OCI-LY1 (cell line): Measurements from ENCODE around the gene AIF1.

Experiments used
- H2AFZ ChIP-seq: fragments of 200-600 bp; sonication (generic), shearing (Covaris generic); 2 replicates; pipeline ENCODE4 v1.6.0; 2014; ENCODE audit warnings: antibody characterized with exemption, mild to moderate bottlenecking, low read length
- H3F3A ChIP-seq: fragments of 200-600 bp; sonication (generic), shearing (Covaris generic); 2 replicates; pipeline ENCODE4 v1.6.0; 2014; ENCODE audit warnings: mild to moderate bottlenecking, antibody characterized with exemption, low read length, moderate library complexity; ENCODE audit not compliant: insufficient read depth
- H3K27ac ChIP-seq: fragments of 200-600 bp; sonication (generic); 2 replicates; pipeline ENCODE4 v1.5.1; 2014; ENCODE audit warnings: low read length, mixed run types, mild to moderate bottlenecking, low read depth; ENCODE audit not compliant: poor library complexity, severe bottlenecking
- H3K27me3 ChIP-seq: fragments of 200-600 bp; sonication (generic); 2 replicates; pipeline ENCODE4 v1.6.0; 2014; ENCODE audit warnings: antibody characterized with exemption, mild to moderate bottlenecking, low read length, moderate library complexity; ENCODE audit not compliant: insufficient read depth
- H3K36me3 ChIP-seq: fragments of 200-600 bp; sonication (generic); 2 replicates; pipeline ENCODE4 v1.6.1; 2014; ENCODE audit warnings: mild to moderate bottlenecking, antibody characterized with exemption, low read length, moderate library complexity, mixed read lengths; ENCODE audit not compliant: insufficient read depth
- H3K4me1 ChIP-seq: fragments of 200-600 bp; sonication (generic); 2 replicates; pipeline ENCODE4 v1.5.1; 2014; ENCODE audit warnings: mild to moderate bottlenecking, low read length, moderate library complexity; ENCODE audit not compliant: insufficient read depth, severe bottlenecking
- H3K4me2 ChIP-seq: fragments of 200-600 bp; sonication (generic), shearing (Covaris generic); 2 replicates; pipeline ENCODE4 v1.6.1; 2014; ENCODE audit warnings: low read length
- H3K4me3 ChIP-seq: fragments of 200-600 bp; sonication (generic); 2 replicates; pipeline ENCODE4 v1.5.1; 2014; ENCODE audit warnings: low read length, low read depth, mild to moderate bottlenecking, mixed read lengths; ENCODE audit not compliant: poor library complexity, severe bottlenecking
- H3K79me2 ChIP-seq: fragments of 200-600 bp; shearing (Covaris generic); 2 replicates; pipeline ENCODE4 v1.6.1; 2016; ENCODE audit warnings: mixed run types, low read length, mixed read lengths; ENCODE audit not compliant: insufficient read depth
- H3K9ac ChIP-seq: fragments of 200-600 bp; sonication (generic), shearing (Covaris generic); 2 replicates; pipeline ENCODE4 v1.6.1; 2014; ENCODE audit warnings: mild to moderate bottlenecking, low read length, mixed read lengths
- H3K9me2 ChIP-seq: fragments of 200-600 bp; sonication (generic), shearing (Covaris generic); 2 replicates; pipeline ENCODE4 v1.6.1; 2014; ENCODE audit warnings: low read depth, mild to moderate bottlenecking, low read length, mixed read lengths
- H3K9me3 ChIP-seq: fragments of 200-600 bp; shearing (Covaris generic); 2 replicates; pipeline ENCODE4 v1.6.1; 2014; ENCODE audit warnings: low read length, mixed read lengths
- H4K20me1 ChIP-seq: fragments of 200-600 bp; sonication (generic), shearing (Covaris generic); 2 replicates; pipeline ENCODE4 v1.6.0; 2016; ENCODE audit warnings: mild to moderate bottlenecking, low read length; ENCODE audit not compliant: insufficient read depth
- CTCF ChIP-seq: fragments of 200-600 bp; sonication (generic), shearing (Covaris generic); IDR thresholded peaks from 2 replicates; pipeline ENCODE4 v1.5.1; 2017; ENCODE audit warnings: mild to moderate bottlenecking, antibody characterized with exemption, low read length, moderate library complexity, mixed read lengths
- EZH2 ChIP-seq: fragments of 200-600 bp; sonication (generic), shearing (Covaris generic); IDR thresholded peaks from 2 replicates; pipeline ENCODE4 v1.8.0; 2017; ENCODE audit warnings: borderline replicate concordance, mixed run types, mild to moderate bottlenecking, antibody characterized with exemption, low read length, moderate library complexity, mixed read lengths

Gene AIF1

GRCh38 chr6:31652925-31653724, 38.1 kb downstream of the AIF1 start:
- Histone ChIP-seq H3K36me3 (peaks cover 18% of the 10 kb centered on the region), H3K9ac (peak overlapping the region; percentile 87), H3K27me3 (no peaks in the 10 kb centered on the region), H3K27ac (peak overlapping the region; percentile 84), H2AFZ (no peak overlapping the region), H3K4me2 (peak overlapping the region; percentile 91), H3F3A (no peaks in the 10 kb centered on the region), H3K9me3 (no peaks in the 10 kb centered on the region), H4K20me1 (no peaks in the 10 kb centered on the region), H3K79me2 (peaks cover 9% of the 10 kb centered on the region; the same call in 1 of the 2 replicates), H3K4me3 (peak overlapping the region; percentile 85), H3K9me2 (no peaks in the 10 kb centered on the region), H3K4me1 (peaks cover 25% of the 10 kb centered on the region)
- TF ChIP-seq EZH2, result no peak
- peak; percentile 33; the same call in 1 of the 2 replicates for TF ChIP-seq CTCF

- peaks cover 9% of the 10 kb centered on the region; the same call in 1 of the 2 replicates for H3K79me2 ChIP-seq
Observed at GRCh38 chr6:31654574-31655348, 39.7 kb downstream of the AIF1 start.

GRCh38 chr6:31655349-31656237, 40.6 kb downstream of the AIF1 start, which contains the start of gene APOM:
TSS of gene APOM (plus strand) at chr6:31655894. CDS start at chr6:31655967, 73 bp downstream.
- H3K9ac ChIP-seq, result no peak within 1 kb of the TSS
- TF ChIP-seq CTCF (no peak), EZH2 (no peak)
- H3K79me2 ChIP-seq, result peaks cover 15% of the 10 kb centered on the region; the same call in 1 of the 2 replicates

More at GRCh38 chr6:31654574-31655348, 39.7 kb downstream of the AIF1 start:
- peaks cover 41% of the 10 kb centered on the region for H3K4me1 ChIP-seq
- TF ChIP-seq EZH2, result no peak
- H3K27me3 ChIP-seq, result no peaks in the 10 kb centered on the region
- H3K36me3 ChIP-seq, result 0 out of 2 replicates have a peak, but pooled peaks cover 4% of the 10 kb centered on the region
- H3K4me3 ChIP-seq, result no peak overlapping the region
- H2AFZ ChIP-seq, result no peak overlapping the region
- H3K27ac ChIP-seq, result no peak overlapping the region
- H3K9me3 ChIP-seq, result no peaks in the 10 kb centered on the region
- no peaks in the 10 kb centered on the region for H3K9me2 ChIP-seq
- no peak overlapping the region for H3K4me2 ChIP-seq
- H3K9ac ChIP-seq, result no peak overlapping the region
- no peaks in the 10 kb centered on the region for H3F3A ChIP-seq
- H4K20me1 ChIP-seq, result no peaks in the 10 kb centered on the region

More at GRCh38 chr6:31655349-31656237, 40.6 kb downstream of the AIF1 start, which contains the start of gene APOM:
- no peak within 1 kb of the TSS for H2AFZ ChIP-seq
- H4K20me1 ChIP-seq, result no peaks in the 10 kb centered on the region
- H3K4me1 ChIP-seq, result peaks cover 44% of the 10 kb centered on the region
- H3K36me3 ChIP-seq, result 0 out of 2 replicates have a peak, but pooled peaks cover 4% of the 10 kb centered on the region
- no peak within 1 kb of the TSS for H3K4me3 ChIP-seq
- no peaks in the 10 kb centered on the region for H3K9me2 ChIP-seq
- no peaks in the 10 kb centered on the region for H3K9me3 ChIP-seq
- H3K27ac ChIP-seq, result no peak within 1 kb of the TSS
- H3K4me2 ChIP-seq, result no peak within 1 kb of the TSS
- H3K27me3 ChIP-seq, result no peaks in the 10 kb centered on the region
- H3F3A ChIP-seq, result no peaks in the 10 kb centered on the region
